ENCODE results near the gene CCDC107. TPM values are rescaled to one million over a fixed set of nuclear protein-coding genes. Genes with fewer than 3 reads are reported as not detected.
A peak's percentile ranks its signal among the peaks of the same experiment; 100 is the strongest.

Gene CCDC107
- total and polyA plus RNA-seq, 4 donors: 5.4 to 20.2 (median 10.4) TPM

DNA sequence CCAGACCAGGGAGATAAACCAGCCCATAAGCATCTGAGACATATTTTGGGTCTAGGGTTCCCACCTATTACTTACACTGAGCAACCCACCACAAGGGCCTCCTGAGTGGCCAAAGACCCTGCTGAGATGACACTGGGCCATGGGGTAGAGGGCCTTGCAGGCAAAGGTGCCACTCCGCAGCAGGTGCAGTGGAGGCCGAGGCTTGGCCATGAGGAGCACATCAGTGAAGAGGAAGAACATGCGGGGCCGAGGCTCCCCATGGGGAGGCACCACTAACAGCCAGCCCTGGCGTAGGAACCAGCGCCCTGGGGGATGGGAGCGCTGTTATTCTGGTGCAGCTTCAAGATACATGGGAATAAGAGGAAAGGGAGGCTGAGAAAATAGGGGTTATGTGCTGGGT lies 4.3 kb downstream of the CCDC107 start:
- 94% methylated on average over 7 of the region's 7 CpGs for WGBS
- Histone ChIP-seq H3K9ac (ENCODE audit: low read depth in 1 of 2, low read length in 2 of 2) (no peak overlapping the region), H3K36me3 (ENCODE audit: control insufficient read depth in 4 of 4, insufficient read depth in 3 of 4, low read depth in 1 of 4, low read length in 3 of 4) (no peaks in the 10 kb centered on the region), H3K9me3 (ENCODE audit: control insufficient read depth in 4 of 4, low read length in 3 of 4) (no peaks in the 10 kb centered on the region), H3K27me3 (ENCODE audit: control insufficient read depth in 4 of 4, insufficient read depth in 4 of 4, low read length in 3 of 4) (no peaks in the 10 kb centered on the region), H3K4me1 (ENCODE audit: control insufficient read depth in 4 of 4, insufficient read depth in 4 of 4, low read length in 3 of 4) (peaks cover 4 to 27% (median 12%) of the 10 kb centered on the region in 4 donors), H3K4me3 (ENCODE audit: low read depth in 1 of 3, low read length in 3 of 3) (no peak overlapping the region), H3K27ac (ENCODE audit: low read depth in 1 of 2, low read length in 2 of 2) (peak overlapping the region in 1 of 2 donors; percentile 44)
- DNase-seq (ENCODE audit: low spot score): no peak
- no peak for TF ChIP-seq JUND (IDR thresholded peaks at IDR 0.05)
- no peak for TF ChIP-seq GABPA (IDR thresholded peaks at IDR 0.05 in 1 of 2, conservative IDR thresholded peaks at IDR 0.05 in 1 of 2)
- TF ChIP-seq YY1 (IDR thresholded peaks at IDR 0.05): no peak

DNA sequence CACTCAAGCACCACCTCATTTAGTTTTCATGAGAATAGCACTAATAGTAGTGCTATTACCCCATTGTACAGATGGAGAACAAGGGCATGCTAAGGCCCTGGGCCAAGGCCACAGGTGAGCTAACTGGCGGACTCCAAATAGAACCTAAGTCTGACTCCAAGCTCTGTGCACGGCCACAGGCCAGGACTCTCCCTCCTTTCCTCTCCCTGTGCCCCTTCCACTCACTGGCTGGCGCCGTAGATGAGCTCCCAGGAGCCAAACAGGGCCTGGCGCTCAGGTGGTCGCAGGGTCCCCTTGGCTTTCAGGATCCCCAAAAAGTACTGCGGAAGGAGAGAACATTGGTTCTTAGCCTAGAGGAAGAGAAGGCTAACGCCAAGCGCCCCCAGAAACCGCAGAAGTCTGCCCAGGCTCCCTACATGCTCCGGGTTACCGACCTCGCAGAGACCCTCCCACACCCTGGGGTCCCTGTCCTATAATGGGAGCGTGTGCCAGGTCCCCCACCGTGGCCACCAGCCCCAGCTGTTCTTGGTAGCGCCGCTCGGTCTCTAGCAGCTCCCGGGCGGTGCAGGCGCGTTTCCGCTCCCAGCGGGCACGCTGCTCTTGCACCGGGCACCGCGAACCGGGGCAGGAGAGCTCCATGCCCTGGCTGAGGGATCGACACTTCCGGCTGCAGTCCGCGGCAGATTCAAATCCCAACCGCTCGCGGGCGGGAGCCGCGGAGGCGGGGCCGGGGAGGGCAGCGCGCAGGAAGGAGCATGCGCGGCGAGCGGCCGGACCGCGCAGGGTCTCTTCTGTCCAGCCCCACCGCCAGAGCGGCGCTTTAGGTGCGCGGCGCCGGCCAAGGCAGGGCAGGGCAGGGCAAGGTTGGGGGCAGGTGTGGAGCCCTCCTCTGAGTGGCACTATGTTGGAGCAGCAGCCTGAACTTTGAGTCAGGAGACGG lies 6.7 kb downstream of the CCDC107 start, which contains the start of gene ARHGEF39:
TSS of gene ARHGEF39 (minus strand) at position 665 of the 940 bp plus-strand sequence. CDS start at position 639, 26 bp downstream.
- Histone ChIP-seq H3K9ac (ENCODE audit: low read depth in 1 of 2, low read length in 2 of 2) (peak within 1 kb of the TSS; percentile 26 to 55), H3K36me3 (ENCODE audit: control insufficient read depth in 4 of 4, insufficient read depth in 3 of 4, low read depth in 1 of 4, low read length in 3 of 4) (no peaks in the 10 kb centered on the region), H3K9me3 (ENCODE audit: control insufficient read depth in 4 of 4, low read length in 3 of 4) (no peaks in the 10 kb centered on the region), H3K27ac (ENCODE audit: low read depth in 1 of 2, low read length in 2 of 2) (peak within 1 kb of the TSS in 1 of 2 donors; percentile 31), H3K4me1 (ENCODE audit: control insufficient read depth in 4 of 4, insufficient read depth in 4 of 4, low read length in 3 of 4) (peaks cover 5 to 28% (median 19%) of the 10 kb centered on the region in 4 donors), H3K27me3 (ENCODE audit: control insufficient read depth in 4 of 4, insufficient read depth in 4 of 4, low read length in 3 of 4) (no peaks in the 10 kb centered on the region), H3K4me3 (ENCODE audit: low read depth in 1 of 3, low read length in 3 of 3) (peak within 1 kb of the TSS in 2 of 3 donors; percentile 50 to 60)
- TF ChIP-seq RAD21 (IDR thresholded peaks at IDR 0.05) (peak in 1 of 2 donors; percentile 36), JUND (IDR thresholded peaks at IDR 0.05) (no peak), HNF4G (IDR thresholded peaks at IDR 0.05) (no peak), GABPA (IDR thresholded peaks at IDR 0.05 in 1 of 2, conservative IDR thresholded peaks at IDR 0.05 in 1 of 2) (peak; percentile 49 to 80), FOXA2 (IDR thresholded peaks at IDR 0.05) (no peak)
- WGBS: 8% methylated on average over 58 of the region's 58 CpGs
- peak; percentile 82 for DNase-seq (ENCODE audit: low spot score)

DNA sequence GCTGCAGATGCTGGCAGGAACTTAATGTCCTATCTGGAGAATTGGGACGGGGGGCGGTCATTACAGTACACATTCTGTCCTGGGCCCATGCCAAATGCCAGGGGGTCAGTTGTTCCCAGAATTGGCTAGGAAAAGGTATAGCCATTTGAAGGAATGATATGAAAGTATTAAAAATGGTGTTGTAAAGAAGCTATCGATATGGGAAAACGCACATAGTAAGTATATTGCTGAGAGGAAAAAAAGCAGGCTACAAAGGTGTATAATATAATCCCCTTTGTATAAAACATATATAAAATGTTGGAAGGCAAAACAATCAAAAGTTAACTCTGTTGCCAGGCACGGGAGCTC lies 7.4 kb downstream of the CCDC107 start:
- Histone ChIP-seq H3K27ac (ENCODE audit: low read depth in 1 of 2, low read length in 2 of 2) (peak overlapping the region in 1 of 2 donors; percentile 31), H3K4me3 (ENCODE audit: low read depth in 1 of 3, low read length in 3 of 3) (peak overlapping the region in 2 of 3 donors; percentile 50 to 60), H3K27me3 (ENCODE audit: control insufficient read depth in 4 of 4, insufficient read depth in 4 of 4, low read length in 3 of 4) (no peaks in the 10 kb centered on the region), H3K9ac (ENCODE audit: low read depth in 1 of 2, low read length in 2 of 2) (peak overlapping the region; percentile 26 to 55), H3K4me1 (ENCODE audit: control insufficient read depth in 4 of 4, insufficient read depth in 4 of 4, low read length in 3 of 4) (peaks cover 5 to 30% (median 19%) of the 10 kb centered on the region in 4 donors), H3K36me3 (ENCODE audit: control insufficient read depth in 4 of 4, insufficient read depth in 3 of 4, low read depth in 1 of 4, low read length in 3 of 4) (no peaks in the 10 kb centered on the region), H3K9me3 (ENCODE audit: control insufficient read depth in 4 of 4, low read length in 3 of 4) (no peaks in the 10 kb centered on the region)
- 44% methylated on average over 5 of the region's 5 CpGs for WGBS
- DNase-seq (ENCODE audit: low spot score): no peak
- TF ChIP-seq GABPA (IDR thresholded peaks at IDR 0.05 in 1 of 2, conservative IDR thresholded peaks at IDR 0.05 in 1 of 2) (no peak), SP1 (IDR thresholded peaks at IDR 0.05) (no peak), RAD21 (IDR thresholded peaks at IDR 0.05) (no peak), FOXA1 (IDR thresholded peaks at IDR 0.05) (no peak), HNF4A (conservative IDR thresholded peaks at IDR 0.05) (no peak), FOXA2 (IDR thresholded peaks at IDR 0.05) (no peak), NR2F2 (IDR thresholded peaks at IDR 0.05) (no peak), TAF1 (conservative IDR thresholded peaks at IDR 0.05) (no peak), YY1 (IDR thresholded peaks at IDR 0.05) (no peak), EGR1 (IDR thresholded peaks at IDR 0.05; ENCODE audit: low read depth in 2 of 2) (no peak), JUND (IDR thresholded peaks at IDR 0.05) (no peak), RXRA (IDR thresholded peaks at IDR 0.05) (no peak), HNF4G (IDR thresholded peaks at IDR 0.05) (no peak)
- TF ChIP-seq, protein P1, sequence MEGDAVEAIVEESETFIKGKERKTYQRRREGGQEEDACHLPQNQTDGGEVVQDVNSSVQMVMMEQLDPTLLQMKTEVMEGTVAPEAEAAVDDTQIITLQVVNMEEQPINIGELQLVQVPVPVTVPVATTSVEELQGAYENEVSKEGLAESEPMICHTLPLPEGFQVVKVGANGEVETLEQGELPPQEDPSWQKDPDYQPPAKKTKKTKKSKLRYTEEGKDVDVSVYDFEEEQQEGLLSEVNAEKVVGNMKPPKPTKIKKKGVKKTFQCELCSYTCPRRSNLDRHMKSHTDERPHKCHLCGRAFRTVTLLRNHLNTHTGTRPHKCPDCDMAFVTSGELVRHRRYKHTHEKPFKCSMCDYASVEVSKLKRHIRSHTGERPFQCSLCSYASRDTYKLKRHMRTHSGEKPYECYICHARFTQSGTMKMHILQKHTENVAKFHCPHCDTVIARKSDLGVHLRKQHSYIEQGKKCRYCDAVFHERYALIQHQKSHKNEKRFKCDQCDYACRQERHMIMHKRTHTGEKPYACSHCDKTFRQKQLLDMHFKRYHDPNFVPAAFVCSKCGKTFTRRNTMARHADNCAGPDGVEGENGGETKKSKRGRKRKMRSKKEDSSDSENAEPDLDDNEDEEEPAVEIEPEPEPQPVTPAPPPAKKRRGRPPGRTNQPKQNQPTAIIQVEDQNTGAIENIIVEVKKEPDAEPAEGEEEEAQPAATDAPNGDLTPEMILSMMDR (IDR thresholded peaks at IDR 0.05; ENCODE audit: low read depth, low read length, missing input control): no peak
- TF ChIP-seq, protein P2, sequence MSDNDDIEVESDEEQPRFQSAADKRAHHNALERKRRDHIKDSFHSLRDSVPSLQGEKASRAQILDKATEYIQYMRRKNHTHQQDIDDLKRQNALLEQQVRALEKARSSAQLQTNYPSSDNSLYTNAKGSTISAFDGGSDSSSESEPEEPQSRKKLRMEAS (IDR thresholded peaks at IDR 0.05): no peak
- TF ChIP-seq, protein P3, sequence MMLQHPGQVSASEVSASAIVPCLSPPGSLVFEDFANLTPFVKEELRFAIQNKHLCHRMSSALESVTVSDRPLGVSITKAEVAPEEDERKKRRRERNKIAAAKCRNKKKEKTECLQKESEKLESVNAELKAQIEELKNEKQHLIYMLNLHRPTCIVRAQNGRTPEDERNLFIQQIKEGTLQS (IDR thresholded peaks at IDR 0.05): no peak
- TF ChIP-seq, protein P4, sequence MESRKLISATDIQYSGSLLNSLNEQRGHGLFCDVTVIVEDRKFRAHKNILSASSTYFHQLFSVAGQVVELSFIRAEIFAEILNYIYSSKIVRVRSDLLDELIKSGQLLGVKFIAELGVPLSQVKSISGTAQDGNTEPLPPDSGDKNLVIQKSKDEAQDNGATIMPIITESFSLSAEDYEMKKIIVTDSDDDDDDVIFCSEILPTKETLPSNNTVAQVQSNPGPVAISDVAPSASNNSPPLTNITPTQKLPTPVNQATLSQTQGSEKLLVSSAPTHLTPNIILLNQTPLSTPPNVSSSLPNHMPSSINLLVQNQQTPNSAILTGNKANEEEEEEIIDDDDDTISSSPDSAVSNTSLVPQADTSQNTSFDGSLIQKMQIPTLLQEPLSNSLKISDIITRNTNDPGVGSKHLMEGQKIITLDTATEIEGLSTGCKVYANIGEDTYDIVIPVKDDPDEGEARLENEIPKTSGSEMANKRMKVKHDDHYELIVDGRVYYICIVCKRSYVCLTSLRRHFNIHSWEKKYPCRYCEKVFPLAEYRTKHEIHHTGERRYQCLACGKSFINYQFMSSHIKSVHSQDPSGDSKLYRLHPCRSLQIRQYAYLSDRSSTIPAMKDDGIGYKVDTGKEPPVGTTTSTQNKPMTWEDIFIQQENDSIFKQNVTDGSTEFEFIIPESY (IDR thresholded peaks at IDR 0.05): no peak
- TF ChIP-seq, protein P5, sequence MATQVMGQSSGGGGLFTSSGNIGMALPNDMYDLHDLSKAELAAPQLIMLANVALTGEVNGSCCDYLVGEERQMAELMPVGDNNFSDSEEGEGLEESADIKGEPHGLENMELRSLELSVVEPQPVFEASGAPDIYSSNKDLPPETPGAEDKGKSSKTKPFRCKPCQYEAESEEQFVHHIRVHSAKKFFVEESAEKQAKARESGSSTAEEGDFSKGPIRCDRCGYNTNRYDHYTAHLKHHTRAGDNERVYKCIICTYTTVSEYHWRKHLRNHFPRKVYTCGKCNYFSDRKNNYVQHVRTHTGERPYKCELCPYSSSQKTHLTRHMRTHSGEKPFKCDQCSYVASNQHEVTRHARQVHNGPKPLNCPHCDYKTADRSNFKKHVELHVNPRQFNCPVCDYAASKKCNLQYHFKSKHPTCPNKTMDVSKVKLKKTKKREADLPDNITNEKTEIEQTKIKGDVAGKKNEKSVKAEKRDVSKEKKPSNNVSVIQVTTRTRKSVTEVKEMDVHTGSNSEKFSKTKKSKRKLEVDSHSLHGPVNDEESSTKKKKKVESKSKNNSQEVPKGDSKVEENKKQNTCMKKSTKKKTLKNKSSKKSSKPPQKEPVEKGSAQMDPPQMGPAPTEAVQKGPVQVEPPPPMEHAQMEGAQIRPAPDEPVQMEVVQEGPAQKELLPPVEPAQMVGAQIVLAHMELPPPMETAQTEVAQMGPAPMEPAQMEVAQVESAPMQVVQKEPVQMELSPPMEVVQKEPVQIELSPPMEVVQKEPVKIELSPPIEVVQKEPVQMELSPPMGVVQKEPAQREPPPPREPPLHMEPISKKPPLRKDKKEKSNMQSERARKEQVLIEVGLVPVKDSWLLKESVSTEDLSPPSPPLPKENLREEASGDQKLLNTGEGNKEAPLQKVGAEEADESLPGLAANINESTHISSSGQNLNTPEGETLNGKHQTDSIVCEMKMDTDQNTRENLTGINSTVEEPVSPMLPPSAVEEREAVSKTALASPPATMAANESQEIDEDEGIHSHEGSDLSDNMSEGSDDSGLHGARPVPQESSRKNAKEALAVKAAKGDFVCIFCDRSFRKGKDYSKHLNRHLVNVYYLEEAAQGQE (IDR thresholded peaks at IDR 0.05): no peak
